ENCODE data around the gene STK11.

The STK11 gene

GRCh38 chr19:1232652-1233072 is 27.1 kb downstream of the STK11 start:
- no peak for TF ChIP-seq CTCF (IDR thresholded peaks at IDR 0.05)

GRCh38 chr19:1233115-1233667 is 27.6 kb downstream of the STK11 start:
- TF ChIP-seq CTCF (IDR thresholded peaks at IDR 0.05), result no peak

GRCh38 chr19:1234051-1234954 is 28.7 kb downstream of the STK11 start:
- no peak for TF ChIP-seq CTCF (IDR thresholded peaks at IDR 0.05)

- no peak for TF ChIP-seq CTCF (IDR thresholded peaks at IDR 0.05)
These were observed 29.4 kb downstream of the STK11 start for GRCh38 chr19:1234955-1235380.

- no peak for TF ChIP-seq CTCF (IDR thresholded peaks at IDR 0.05)
These were observed 30.3 kb downstream of the STK11 start for GRCh38 chr19:1235625-1236538.

- TF ChIP-seq CTCF (IDR thresholded peaks at IDR 0.05), result no peak
These were observed 31.0 kb downstream of the STK11 start for GRCh38 chr19:1236576-1236975.

GRCh38 chr19:1237027-1237659 is 31.6 kb downstream of the STK11 start:
- no peak for TF ChIP-seq CTCF (IDR thresholded peaks at IDR 0.05)

Data from LNCAP (cell line).